HFFc6 (cell line): Measurements from ENCODE around the gene GLUD1. TPM values are rescaled to one million over a fixed set of nuclear protein-coding genes. Genes with fewer than 3 reads are reported as not detected.
"Not testable (repeated sequence)": the region's sequence is repeated elsewhere in the genome, so short reads cannot be mapped to it uniquely, and the experiment has no call there.

Source experiments
- DNase-seq: peaks from one replicate; pipeline ENCODE4 v3.0.0-alpha.2; 2018
- H3K27ac Mint-ChIP-seq: 2 replicates; pipeline ENCODE4 v1.8.0; 2020; ENCODE audit warnings: mild to moderate bottlenecking, mixed read lengths
- H3K27me3 Mint-ChIP-seq: 2 replicates; pipeline ENCODE4 v1.8.0; 2021; ENCODE audit warnings: mild to moderate bottlenecking, moderate library complexity, mixed read lengths; ENCODE audit not compliant: insufficient read depth
- H3K36me3 Mint-ChIP-seq: 2 replicates; pipeline ENCODE4 v1.8.0; 2021; ENCODE audit warnings: low read depth, mixed read lengths
- H3K4me1 Mint-ChIP-seq: 2 replicates; pipeline ENCODE4 v1.8.0; 2020; ENCODE audit warnings: low read depth, mixed read lengths
- H3K4me3 Mint-ChIP-seq: 2 replicates; pipeline ENCODE4 v1.8.0; 2020; ENCODE audit warnings: mild to moderate bottlenecking, moderate library complexity, mixed read lengths
- H3K9me3 Mint-ChIP-seq: 2 replicates; pipeline ENCODE4 v1.8.0; 2020; ENCODE audit warnings: mild to moderate bottlenecking, mixed read lengths
- total RNA-seq, 6 experiments: library from RNA; stranded (reverse); fragmentation: NEBNext Ultra II Directional; extraction: Animal tissue kit (Norgen Biotek cat#: 25700); gene quantifications; 2 replicates in 1 of 6; 3 replicates in 5 of 6; pipeline ENCODE4 v1.2.3, GENCODE V29; 2021
- TF ChIP-seq, protein P1 (sequence below): fragments of 200-600 bp; sonication (generic); IDR thresholded peaks from 2 replicates; pipeline ENCODE4 v1.5.0; 2021; ENCODE audit warnings: antibody characterized with exemption, mild to moderate bottlenecking

GLUD1 gene
- total RNA-seq, 6 experiments from 2014 or later = 108 to 130 (median 118) TPM

DNA sequence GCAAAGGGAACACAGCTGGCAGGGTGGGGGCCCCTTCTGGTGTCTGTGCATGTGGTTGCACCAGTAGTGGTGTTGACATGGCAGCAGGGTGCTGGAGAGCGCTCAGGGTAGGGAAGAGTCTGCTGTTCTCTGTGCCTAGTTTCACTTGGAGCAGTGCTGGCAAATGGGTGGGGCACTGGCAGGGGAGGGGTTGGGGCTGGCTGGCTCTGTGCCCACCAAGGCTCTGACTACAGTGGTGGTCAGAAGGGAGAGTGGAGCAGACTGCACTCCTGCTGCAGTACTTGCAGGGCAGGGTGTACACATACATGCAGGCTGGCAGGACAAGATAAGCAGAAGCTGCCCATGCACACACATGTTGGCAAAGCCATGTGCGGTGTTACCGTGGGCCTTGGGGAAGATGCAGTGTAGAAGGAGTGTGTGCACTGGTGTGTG lies 56.3 kb downstream of the GLUD1 start:
- H3K4me3 Mint-ChIP-seq = no peak overlapping the region
- no peaks in the 10 kb centered on the region for H3K36me3 Mint-ChIP-seq

DNA sequence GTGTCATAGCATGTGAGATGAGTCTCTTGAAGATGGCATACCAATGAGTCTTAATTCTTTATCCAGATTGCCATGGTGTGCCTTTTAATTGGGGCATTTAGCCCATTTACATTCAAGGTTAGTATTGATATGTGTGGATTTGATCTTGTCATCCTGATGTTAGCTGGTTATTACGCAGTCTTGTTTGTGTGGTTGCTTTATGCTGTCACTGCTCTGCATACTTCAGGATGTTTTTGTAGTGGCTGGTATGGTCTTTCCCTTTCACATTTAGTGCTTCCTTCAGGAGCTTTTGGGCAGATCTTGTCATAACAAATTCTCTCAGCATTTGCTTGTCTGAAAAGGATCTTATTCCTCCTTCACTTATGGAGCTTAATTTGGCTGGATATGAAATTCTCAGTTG lies 58.0 kb downstream of the GLUD1 start:
- no peak overlapping the region for H3K4me3 Mint-ChIP-seq
- H3K27ac Mint-ChIP-seq = no peak overlapping the region
- TF ChIP-seq, protein P1, sequence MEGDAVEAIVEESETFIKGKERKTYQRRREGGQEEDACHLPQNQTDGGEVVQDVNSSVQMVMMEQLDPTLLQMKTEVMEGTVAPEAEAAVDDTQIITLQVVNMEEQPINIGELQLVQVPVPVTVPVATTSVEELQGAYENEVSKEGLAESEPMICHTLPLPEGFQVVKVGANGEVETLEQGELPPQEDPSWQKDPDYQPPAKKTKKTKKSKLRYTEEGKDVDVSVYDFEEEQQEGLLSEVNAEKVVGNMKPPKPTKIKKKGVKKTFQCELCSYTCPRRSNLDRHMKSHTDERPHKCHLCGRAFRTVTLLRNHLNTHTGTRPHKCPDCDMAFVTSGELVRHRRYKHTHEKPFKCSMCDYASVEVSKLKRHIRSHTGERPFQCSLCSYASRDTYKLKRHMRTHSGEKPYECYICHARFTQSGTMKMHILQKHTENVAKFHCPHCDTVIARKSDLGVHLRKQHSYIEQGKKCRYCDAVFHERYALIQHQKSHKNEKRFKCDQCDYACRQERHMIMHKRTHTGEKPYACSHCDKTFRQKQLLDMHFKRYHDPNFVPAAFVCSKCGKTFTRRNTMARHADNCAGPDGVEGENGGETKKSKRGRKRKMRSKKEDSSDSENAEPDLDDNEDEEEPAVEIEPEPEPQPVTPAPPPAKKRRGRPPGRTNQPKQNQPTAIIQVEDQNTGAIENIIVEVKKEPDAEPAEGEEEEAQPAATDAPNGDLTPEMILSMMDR = no peak
- no peak for DNase-seq
- H3K9me3 Mint-ChIP-seq = no peaks in the 10 kb centered on the region
- H3K27me3 Mint-ChIP-seq = peaks cover 8% of the 10 kb centered on the region; the same call in 1 of the 2 replicates
- H3K36me3 Mint-ChIP-seq = no peaks in the 10 kb centered on the region
- H3K4me1 Mint-ChIP-seq = no peaks in the 10 kb centered on the region

More for the DNA sequence above, 56.3 kb downstream of the GLUD1 start:
- Mint-ChIP-seq H3K27me3 (peaks cover 7% of the 10 kb centered on the region; the same call in 1 of the 2 replicates), H3K4me1 (no peaks in the 10 kb centered on the region), H3K27ac (no peak overlapping the region), H3K9me3 (no peaks in the 10 kb centered on the region)
- TF ChIP-seq, protein P1 = no peak
- DNase-seq = no peak

DNA sequence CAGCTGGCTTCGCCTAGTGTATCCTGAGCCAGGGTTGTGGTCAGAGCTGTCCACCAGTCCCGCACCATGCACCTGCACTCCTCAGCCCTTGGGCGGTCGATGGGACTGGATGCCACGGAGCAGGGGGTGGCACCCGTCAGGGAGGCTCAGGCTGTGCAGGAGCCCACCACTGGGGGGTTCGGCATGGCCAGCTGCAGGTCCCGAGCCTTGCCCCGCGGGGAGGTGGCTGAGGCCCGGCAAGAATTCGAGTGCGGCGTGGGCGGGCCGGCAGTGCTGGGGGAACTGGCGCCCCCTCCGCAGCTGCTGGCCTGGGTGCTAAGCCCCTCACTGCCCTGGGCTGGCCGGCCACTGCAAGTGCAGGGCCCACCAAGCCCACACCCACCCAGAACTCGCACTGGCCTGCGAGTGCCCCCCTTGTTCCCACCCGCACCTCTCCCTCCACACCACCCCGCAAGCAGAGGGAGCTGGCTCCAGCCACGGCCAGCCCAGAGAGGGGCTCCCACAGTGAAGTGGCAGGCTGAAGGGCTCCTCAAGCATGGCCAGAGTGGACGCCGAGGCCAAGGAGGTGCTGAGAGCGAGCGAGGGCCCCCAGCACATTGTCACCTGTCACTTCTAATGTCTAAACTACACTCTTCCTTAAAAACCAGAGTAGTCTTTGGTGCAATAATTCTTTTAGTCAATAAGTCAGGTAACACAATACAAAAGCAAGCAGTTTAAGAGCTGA lies 63.6 kb downstream of the GLUD1 start:
- DNase-seq = no peak
- Mint-ChIP-seq H3K9me3 (peaks cover 7% of the 10 kb centered on the region; the same call in 1 of the 2 replicates), H3K27ac (no peak overlapping the region), H3K27me3 (peaks cover 3% of the 10 kb centered on the region; the same call in 1 of the 2 replicates), H3K4me3 (no peak overlapping the region), H3K4me1 (peaks cover 6% of the 10 kb centered on the region), H3K36me3 (peaks cover 6% of the 10 kb centered on the region; the same call in 1 of the 2 replicates)
- TF ChIP-seq, protein P1 = no peak

DNA sequence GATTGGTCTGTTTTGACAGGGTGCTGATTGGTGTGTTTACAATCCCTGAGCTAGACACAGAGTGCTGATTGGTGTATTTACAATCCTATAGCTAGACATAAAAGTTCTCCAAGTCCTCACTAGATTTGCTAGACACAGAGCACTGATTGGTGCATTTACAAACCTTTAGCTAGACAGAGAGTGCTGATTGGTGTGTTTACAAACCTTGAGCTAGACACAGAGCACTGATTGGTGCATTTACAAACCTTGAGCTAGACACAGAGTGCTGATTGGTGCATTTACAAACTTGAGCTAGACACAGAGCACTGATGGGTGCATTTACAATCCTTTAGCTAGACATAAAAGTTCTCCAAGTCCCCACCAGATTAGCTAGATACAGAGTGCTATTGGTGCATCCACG lies 64.2 kb downstream of the GLUD1 start:
- peaks cover 13% of the 10 kb centered on the region for H3K4me1 Mint-ChIP-seq
- H3K4me3 Mint-ChIP-seq, H3K27me3 Mint-ChIP-seq, H3K27ac Mint-ChIP-seq, H3K9me3 Mint-ChIP-seq, H3K36me3 Mint-ChIP-seq, DNase-seq: not testable (repeated sequence)

DNA sequence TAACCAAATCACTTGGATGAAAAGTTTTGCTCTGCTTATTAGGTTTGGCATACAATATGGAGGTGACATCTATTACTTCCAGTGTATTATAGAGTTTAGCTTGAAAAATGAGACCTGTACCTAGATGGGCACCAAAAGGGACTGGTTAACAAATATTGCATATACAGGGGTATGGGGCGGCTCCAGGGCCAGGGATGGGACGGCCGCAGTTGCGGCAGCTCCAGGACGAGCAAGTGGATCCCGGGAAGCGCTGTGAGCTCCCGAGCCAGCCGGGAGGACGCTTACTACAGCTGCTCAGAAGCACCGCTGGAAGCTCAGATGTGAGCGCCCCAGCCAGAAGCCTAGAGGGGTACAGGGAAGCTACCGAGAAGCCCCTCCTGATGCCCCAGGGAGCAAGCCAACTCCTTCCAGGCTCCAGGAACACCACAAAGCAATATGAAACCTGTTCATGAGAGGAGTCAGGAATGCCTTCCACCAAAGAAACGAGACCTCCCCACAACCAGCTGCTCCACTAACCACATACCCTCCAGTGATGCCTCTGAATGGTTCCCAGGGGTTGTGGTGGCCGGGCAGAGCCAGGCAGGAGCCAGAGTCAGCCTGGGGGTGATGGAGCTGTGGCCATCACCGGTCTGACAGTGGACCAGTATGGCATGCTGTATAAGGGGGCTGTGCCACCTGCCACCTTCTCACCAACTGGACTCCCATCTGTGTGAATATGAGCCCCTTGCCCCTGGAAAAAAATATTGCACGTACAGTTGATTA lies 67.7 kb downstream of the GLUD1 start:
- not testable (repeated sequence) for H3K27me3 Mint-ChIP-seq, H3K27ac Mint-ChIP-seq, H3K4me3 Mint-ChIP-seq, H3K36me3 Mint-ChIP-seq, H3K9me3 Mint-ChIP-seq, DNase-seq
- H3K4me1 Mint-ChIP-seq = peaks cover 21% of the 10 kb centered on the region

DNA sequence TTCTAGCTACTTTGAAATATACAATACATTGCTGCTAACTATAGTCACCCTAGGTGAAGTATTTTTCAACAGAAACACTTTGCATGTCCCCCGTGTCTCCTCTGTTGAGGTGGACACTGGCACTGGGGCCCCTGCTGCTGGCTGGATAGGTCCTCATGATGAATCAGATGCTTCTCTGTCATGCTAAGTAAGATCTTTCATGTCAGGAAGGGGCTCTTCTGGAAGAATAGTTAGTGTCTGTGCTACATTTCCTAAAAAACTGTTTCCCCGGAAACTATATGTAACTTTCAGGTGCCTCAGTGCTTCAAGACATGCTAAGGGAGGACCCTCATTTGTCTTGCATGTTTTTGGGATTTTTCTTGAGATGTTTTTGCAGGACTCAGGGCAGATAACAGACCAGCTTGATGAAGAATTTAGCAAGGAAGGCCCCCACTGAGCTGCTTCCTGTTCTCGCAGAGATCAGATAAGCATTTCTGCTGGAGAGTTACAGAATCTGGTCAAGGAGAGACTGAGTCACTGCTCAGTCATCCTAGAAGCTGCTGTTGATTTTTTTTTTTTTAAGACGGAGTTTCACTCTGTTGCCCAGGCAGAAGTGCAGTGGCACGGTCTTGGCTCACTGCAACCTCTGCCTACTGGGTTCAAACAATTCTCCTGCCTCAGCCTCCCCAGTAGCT lies 69.2 kb downstream of the GLUD1 start:
- H3K27me3 Mint-ChIP-seq, H3K36me3 Mint-ChIP-seq, H3K9me3 Mint-ChIP-seq: not testable (repeated sequence)
- H3K27ac Mint-ChIP-seq = peak overlapping the region; percentile 88
- peak overlapping the region; percentile 73 for H3K4me3 Mint-ChIP-seq
- peak; percentile 83 for DNase-seq
- H3K4me1 Mint-ChIP-seq = peaks cover 21% of the 10 kb centered on the region

DNA sequence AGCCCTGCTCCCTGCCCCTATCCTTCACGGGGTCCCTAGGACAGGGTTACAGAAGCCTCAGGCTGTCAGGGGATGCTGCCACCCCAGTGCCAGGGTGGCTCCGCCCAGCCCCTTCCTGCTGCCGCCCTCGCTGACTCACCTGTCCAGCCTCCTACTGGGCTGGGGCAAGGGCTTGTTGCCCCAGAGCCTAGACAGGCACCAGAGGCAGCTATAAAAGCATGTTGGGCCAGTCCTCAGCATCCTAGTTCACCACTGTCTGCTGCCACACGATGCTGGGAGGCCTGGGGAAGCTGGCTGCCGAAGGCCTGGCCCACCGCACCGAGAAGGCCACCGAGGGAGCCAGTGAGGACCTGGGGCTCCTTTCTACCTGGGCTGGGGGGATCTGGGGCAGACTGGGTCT lies 74.6 kb downstream of the GLUD1 start, which contains the start of gene FAM25A:
FAM25A (plus strand) TSS at position 239 of the 400 bp plus-strand sequence; CDS start at position 270, 31 bp downstream.
- H3K4me1 Mint-ChIP-seq = peaks cover 23% of the 10 kb centered on the region
- H3K9me3 Mint-ChIP-seq, H3K4me3 Mint-ChIP-seq, DNase-seq, H3K27ac Mint-ChIP-seq, H3K36me3 Mint-ChIP-seq, H3K27me3 Mint-ChIP-seq: not testable (repeated sequence)

DNA sequence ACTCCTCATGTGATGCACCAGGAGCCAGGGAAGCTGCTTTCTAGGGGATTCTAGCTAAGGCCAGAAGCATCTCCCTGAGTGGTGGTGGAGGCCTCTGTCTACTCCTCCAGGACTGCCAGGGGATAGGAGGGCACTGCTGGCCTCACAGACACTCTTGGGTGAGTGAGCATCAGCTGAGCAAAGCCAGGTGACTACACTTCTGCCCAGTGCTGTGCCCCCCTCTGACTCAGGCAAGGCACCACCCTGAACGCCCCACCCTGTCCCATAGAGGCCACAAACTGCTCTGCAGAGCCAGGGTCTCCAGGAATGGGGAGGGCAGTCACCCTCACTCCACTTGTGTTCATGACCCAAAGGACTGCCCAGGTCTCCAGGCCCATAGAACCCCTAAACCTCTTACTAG lies 75.1 kb downstream of the GLUD1 start:
- DNase-seq, H3K9me3 Mint-ChIP-seq, H3K27ac Mint-ChIP-seq, H3K36me3 Mint-ChIP-seq, H3K27me3 Mint-ChIP-seq, H3K4me3 Mint-ChIP-seq: not testable (repeated sequence)
- H3K4me1 Mint-ChIP-seq = peaks cover 24% of the 10 kb centered on the region

DNA sequence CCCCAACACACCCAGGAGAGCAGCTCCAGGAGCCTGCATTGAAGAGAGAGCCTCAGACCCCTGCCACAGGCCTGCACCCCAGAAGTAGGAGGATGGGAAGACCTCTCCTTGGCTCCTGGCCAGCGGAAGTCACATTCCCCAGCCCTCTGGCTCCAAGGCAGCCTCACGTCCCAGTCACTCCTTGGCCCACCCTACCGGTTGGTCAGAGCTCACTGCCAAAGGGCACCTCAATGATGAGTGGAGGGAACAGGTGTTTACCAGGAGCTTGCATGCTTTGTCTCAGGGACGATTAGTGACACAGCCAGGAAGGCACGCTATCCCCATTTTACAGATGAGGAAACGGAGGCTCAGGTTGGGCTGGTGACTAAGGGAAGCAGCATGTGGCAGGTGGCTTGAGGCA lies 75.6 kb downstream of the GLUD1 start:
- not testable (repeated sequence) for H3K36me3 Mint-ChIP-seq, H3K9me3 Mint-ChIP-seq, H3K27ac Mint-ChIP-seq, H3K4me3 Mint-ChIP-seq, DNase-seq, H3K27me3 Mint-ChIP-seq
- H3K4me1 Mint-ChIP-seq = peaks cover 21% of the 10 kb centered on the region

DNA sequence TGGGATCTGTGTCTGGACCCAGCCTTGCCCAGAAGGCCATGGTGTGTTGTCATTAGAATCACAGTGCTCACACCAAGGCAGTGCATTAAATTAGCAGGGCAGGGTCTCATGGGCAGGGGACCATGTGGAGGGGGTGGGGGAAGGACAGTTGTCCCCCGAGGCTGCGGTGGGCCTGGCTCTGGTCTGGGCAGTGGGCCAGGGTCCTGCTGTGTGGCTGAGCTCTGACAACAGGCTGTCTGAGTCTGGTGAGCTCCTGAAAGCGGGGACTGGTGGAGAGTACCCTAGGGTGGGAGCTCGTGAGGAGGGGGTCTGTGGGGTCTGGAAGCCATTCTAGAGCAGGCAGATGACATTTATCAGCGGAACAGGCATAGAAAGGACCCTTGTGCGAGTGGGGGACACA lies 76.5 kb downstream of the GLUD1 start:
- not testable (repeated sequence) for H3K4me3 Mint-ChIP-seq, H3K9me3 Mint-ChIP-seq, DNase-seq, H3K36me3 Mint-ChIP-seq, H3K27ac Mint-ChIP-seq, H3K27me3 Mint-ChIP-seq
- peaks cover 21% of the 10 kb centered on the region for H3K4me1 Mint-ChIP-seq
